Measurements from ENCODE around the gene ZFYVE28.

DNA sequence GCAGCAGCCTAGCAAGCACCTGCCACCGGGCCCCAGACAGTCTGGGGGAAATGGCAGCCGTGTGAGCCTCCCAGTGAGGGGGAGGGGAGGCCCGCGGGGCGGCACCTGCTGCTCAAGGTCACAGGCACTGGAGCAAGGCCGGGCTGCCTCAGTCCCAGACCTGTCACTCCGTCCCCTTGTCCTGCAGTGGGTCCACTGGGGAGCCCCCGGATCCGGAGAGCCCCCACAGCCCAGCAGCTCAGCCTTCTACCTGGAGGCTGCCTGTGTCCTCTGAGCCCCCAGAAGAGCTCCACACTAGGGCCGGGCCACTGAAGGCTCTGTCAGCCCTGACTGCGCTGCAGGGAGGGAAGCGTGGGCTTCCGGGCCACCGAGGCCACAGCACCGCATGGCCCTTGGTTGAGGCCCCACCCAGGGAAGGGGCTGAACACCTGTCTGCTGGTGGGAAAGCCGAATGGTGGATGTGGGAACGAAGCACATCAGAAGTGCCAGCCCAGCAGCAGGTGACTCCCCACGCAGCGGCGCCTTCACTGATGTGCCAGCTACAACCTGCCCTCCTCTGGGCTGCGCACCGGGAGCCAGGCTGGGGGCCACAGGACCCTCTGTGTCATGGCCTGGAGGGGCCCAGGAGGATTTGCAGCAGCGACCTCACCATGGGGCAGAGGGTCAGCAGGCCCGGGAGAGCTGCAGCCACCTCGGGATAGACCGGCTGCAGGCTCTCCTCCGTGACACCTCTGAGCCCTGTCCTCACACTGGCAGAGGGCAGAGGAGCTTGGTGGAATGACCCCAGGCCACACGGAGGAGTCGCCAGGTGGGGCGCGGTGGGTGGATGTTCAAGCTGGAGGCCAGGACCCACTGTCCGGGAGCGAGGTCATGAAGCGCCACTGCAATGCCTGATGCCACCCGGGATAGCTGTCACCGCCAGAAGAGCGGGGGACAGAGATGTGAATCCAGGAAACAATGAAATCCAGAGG, 121.5 kb downstream of the ZFYVE28 start:
- TF ChIP-seq, protein P1, sequence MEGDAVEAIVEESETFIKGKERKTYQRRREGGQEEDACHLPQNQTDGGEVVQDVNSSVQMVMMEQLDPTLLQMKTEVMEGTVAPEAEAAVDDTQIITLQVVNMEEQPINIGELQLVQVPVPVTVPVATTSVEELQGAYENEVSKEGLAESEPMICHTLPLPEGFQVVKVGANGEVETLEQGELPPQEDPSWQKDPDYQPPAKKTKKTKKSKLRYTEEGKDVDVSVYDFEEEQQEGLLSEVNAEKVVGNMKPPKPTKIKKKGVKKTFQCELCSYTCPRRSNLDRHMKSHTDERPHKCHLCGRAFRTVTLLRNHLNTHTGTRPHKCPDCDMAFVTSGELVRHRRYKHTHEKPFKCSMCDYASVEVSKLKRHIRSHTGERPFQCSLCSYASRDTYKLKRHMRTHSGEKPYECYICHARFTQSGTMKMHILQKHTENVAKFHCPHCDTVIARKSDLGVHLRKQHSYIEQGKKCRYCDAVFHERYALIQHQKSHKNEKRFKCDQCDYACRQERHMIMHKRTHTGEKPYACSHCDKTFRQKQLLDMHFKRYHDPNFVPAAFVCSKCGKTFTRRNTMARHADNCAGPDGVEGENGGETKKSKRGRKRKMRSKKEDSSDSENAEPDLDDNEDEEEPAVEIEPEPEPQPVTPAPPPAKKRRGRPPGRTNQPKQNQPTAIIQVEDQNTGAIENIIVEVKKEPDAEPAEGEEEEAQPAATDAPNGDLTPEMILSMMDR (conservative IDR thresholded peaks at IDR 0.05 in 1 of 2, IDR thresholded peaks at IDR 0.05 in 1 of 2; ENCODE audit: extremely low read depth in 1 of 2, insufficient read depth in 1 of 2, low read depth in 1 of 2, low read length in 2 of 2), result no peak
- no peak for TF ChIP-seq EZH2 (IDR thresholded peaks at IDR 0.05; ENCODE audit: borderline replicate concordance, low read length)

Data from mammary epithelial cell (primary cell).